ENCODE measurements around the gene TMPRSS11E. TPM values are rescaled to one million over a fixed set of nuclear protein-coding genes. Genes with fewer than 3 reads are reported as not detected.
"Not testable (repeated sequence)": the region's sequence is repeated elsewhere in the genome, so short reads cannot be mapped to it uniquely, and the experiment has no call there.

The TMPRSS11E gene
- total and polyA plus RNA-seq, 4 donors = not detected

GRCh38 chr4:68410149-68410548 lies 37.1 kb upstream of the TMPRSS11E start:
- H3K9ac ChIP-seq (ENCODE audit: low read depth in 1 of 2, low read length in 2 of 2) = no peak overlapping the region
- H3K27me3 ChIP-seq (ENCODE audit: control insufficient read depth in 4 of 4, insufficient read depth in 4 of 4, low read length in 3 of 4) = no peaks in the 10 kb centered on the region
- no peak overlapping the region for H3K27ac ChIP-seq (ENCODE audit: low read depth in 1 of 2, low read length in 2 of 2)
- H3K4me3 ChIP-seq (ENCODE audit: low read depth in 1 of 3, low read length in 3 of 3) = no peak overlapping the region
- 72% methylated on average over 2 of the region's 2 CpGs for WGBS
- no peak for DNase-seq (ENCODE audit: low spot score)
- H3K4me1 ChIP-seq (ENCODE audit: control insufficient read depth in 4 of 4, insufficient read depth in 4 of 4, low read length in 3 of 4) = no peaks in the 10 kb centered on the region
- H3K36me3 ChIP-seq (ENCODE audit: control insufficient read depth in 4 of 4, insufficient read depth in 3 of 4, low read depth in 1 of 4, low read length in 3 of 4) = no peaks in the 10 kb centered on the region
- H3K9me3 ChIP-seq (ENCODE audit: control insufficient read depth in 4 of 4, low read length in 3 of 4) = no peaks in the 10 kb centered on the region
- TF ChIP-seq, protein P1, sequence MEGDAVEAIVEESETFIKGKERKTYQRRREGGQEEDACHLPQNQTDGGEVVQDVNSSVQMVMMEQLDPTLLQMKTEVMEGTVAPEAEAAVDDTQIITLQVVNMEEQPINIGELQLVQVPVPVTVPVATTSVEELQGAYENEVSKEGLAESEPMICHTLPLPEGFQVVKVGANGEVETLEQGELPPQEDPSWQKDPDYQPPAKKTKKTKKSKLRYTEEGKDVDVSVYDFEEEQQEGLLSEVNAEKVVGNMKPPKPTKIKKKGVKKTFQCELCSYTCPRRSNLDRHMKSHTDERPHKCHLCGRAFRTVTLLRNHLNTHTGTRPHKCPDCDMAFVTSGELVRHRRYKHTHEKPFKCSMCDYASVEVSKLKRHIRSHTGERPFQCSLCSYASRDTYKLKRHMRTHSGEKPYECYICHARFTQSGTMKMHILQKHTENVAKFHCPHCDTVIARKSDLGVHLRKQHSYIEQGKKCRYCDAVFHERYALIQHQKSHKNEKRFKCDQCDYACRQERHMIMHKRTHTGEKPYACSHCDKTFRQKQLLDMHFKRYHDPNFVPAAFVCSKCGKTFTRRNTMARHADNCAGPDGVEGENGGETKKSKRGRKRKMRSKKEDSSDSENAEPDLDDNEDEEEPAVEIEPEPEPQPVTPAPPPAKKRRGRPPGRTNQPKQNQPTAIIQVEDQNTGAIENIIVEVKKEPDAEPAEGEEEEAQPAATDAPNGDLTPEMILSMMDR (IDR thresholded peaks at IDR 0.05; ENCODE audit: low read depth, low read length, missing input control) = no peak
- TF ChIP-seq FOXA1 (IDR thresholded peaks at IDR 0.05) (no peak), NR2F2 (IDR thresholded peaks at IDR 0.05) (no peak), ZBTB33 (IDR thresholded peaks at IDR 0.05) (no peak)
- TF ChIP-seq, protein P2, sequence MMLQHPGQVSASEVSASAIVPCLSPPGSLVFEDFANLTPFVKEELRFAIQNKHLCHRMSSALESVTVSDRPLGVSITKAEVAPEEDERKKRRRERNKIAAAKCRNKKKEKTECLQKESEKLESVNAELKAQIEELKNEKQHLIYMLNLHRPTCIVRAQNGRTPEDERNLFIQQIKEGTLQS (IDR thresholded peaks at IDR 0.05) = no peak
- TF ChIP-seq, protein P3, sequence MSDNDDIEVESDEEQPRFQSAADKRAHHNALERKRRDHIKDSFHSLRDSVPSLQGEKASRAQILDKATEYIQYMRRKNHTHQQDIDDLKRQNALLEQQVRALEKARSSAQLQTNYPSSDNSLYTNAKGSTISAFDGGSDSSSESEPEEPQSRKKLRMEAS (IDR thresholded peaks at IDR 0.05) = no peak

DNA sequence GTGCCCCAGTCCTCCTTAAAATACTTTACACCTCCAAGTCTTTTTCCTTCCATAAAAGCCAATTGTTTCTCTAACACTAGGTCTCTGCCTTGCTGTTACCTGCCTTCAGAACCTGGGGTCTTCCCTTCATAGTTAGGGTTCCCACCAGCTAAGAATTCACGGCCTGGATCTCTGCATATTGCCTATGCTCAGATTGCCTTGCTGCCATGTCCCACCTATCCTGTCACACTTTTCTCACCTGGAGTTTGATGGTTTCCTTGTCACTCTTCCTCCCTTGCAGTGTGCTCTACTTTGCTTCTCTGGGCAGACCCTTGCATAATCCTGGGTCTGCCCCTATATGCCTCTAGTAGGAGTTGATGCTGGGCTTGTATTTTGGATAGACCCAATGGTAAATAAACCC lies 36.6 kb upstream of the TMPRSS11E start:
- DNase-seq (ENCODE audit: low spot score) = no peak
- Histone ChIP-seq H3K4me3 (ENCODE audit: low read depth in 1 of 3, low read length in 3 of 3) (no peak overlapping the region), H3K27me3 (ENCODE audit: control insufficient read depth in 4 of 4, insufficient read depth in 4 of 4, low read length in 3 of 4) (no peaks in the 10 kb centered on the region), H3K27ac (ENCODE audit: low read depth in 1 of 2, low read length in 2 of 2) (no peak overlapping the region), H3K36me3 (ENCODE audit: control insufficient read depth in 4 of 4, insufficient read depth in 3 of 4, low read depth in 1 of 4, low read length in 3 of 4) (no peaks in the 10 kb centered on the region), H3K9ac (ENCODE audit: low read depth in 1 of 2, low read length in 2 of 2) (no peak overlapping the region), H3K9me3 (ENCODE audit: control insufficient read depth in 4 of 4, low read length in 3 of 4) (no peaks in the 10 kb centered on the region), H3K4me1 (ENCODE audit: control insufficient read depth in 4 of 4, insufficient read depth in 4 of 4, low read length in 3 of 4) (no peaks in the 10 kb centered on the region)
- WGBS = 90% methylated on average over 1 of the region's 1 CpG
- TF ChIP-seq, protein P4, sequence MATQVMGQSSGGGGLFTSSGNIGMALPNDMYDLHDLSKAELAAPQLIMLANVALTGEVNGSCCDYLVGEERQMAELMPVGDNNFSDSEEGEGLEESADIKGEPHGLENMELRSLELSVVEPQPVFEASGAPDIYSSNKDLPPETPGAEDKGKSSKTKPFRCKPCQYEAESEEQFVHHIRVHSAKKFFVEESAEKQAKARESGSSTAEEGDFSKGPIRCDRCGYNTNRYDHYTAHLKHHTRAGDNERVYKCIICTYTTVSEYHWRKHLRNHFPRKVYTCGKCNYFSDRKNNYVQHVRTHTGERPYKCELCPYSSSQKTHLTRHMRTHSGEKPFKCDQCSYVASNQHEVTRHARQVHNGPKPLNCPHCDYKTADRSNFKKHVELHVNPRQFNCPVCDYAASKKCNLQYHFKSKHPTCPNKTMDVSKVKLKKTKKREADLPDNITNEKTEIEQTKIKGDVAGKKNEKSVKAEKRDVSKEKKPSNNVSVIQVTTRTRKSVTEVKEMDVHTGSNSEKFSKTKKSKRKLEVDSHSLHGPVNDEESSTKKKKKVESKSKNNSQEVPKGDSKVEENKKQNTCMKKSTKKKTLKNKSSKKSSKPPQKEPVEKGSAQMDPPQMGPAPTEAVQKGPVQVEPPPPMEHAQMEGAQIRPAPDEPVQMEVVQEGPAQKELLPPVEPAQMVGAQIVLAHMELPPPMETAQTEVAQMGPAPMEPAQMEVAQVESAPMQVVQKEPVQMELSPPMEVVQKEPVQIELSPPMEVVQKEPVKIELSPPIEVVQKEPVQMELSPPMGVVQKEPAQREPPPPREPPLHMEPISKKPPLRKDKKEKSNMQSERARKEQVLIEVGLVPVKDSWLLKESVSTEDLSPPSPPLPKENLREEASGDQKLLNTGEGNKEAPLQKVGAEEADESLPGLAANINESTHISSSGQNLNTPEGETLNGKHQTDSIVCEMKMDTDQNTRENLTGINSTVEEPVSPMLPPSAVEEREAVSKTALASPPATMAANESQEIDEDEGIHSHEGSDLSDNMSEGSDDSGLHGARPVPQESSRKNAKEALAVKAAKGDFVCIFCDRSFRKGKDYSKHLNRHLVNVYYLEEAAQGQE (IDR thresholded peaks at IDR 0.05) = no peak

DNA sequence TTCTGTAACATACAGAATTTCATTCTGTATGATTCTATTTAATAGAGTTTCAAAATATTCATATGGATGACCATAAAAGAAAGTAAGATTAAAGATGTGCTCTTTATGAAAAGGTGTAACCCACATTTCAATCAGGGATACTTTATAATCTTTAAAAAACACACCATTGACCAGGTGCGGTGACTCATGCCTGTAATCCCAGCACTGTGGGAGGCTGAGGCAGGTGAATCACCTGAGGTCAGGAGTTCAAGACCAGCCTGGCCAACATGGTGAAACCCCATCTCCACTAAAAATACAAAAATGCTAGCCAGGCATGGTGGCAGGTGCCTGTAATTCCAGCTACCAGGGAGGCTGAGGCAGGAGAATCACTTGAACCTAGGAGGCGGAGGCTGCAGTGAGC lies 35.2 kb upstream of the TMPRSS11E start:
- H3K4me1 ChIP-seq (ENCODE audit: control insufficient read depth in 4 of 4, insufficient read depth in 4 of 4, low read length in 3 of 4); H3K27ac ChIP-seq (ENCODE audit: low read depth in 1 of 2, low read length in 2 of 2); H3K9ac ChIP-seq (ENCODE audit: low read depth in 1 of 2, low read length in 2 of 2); H3K36me3 ChIP-seq (ENCODE audit: control insufficient read depth in 4 of 4, insufficient read depth in 3 of 4, low read depth in 1 of 4, low read length in 3 of 4); DNase-seq (ENCODE audit: low spot score); H3K9me3 ChIP-seq (ENCODE audit: control insufficient read depth in 4 of 4, low read length in 3 of 4); H3K27me3 ChIP-seq (ENCODE audit: control insufficient read depth in 4 of 4, insufficient read depth in 4 of 4, low read length in 3 of 4); H3K4me3 ChIP-seq (ENCODE audit: low read depth in 1 of 3, low read length in 3 of 3): not testable (repeated sequence)
- 97% methylated on average over 2 of the region's 2 CpGs for WGBS
